ENCODE results near the gene BRDT. TPM values are rescaled to one million over a fixed set of nuclear protein-coding genes. Genes with fewer than 3 reads are reported as not detected.

Gene BRDT
- total and polyA plus RNA-seq, 2 of the 8 experiments (the other 6 are each of a cell fraction or from before 2014, with no cell fraction given) = 0.08 TPM; not detected in 1

DNA sequence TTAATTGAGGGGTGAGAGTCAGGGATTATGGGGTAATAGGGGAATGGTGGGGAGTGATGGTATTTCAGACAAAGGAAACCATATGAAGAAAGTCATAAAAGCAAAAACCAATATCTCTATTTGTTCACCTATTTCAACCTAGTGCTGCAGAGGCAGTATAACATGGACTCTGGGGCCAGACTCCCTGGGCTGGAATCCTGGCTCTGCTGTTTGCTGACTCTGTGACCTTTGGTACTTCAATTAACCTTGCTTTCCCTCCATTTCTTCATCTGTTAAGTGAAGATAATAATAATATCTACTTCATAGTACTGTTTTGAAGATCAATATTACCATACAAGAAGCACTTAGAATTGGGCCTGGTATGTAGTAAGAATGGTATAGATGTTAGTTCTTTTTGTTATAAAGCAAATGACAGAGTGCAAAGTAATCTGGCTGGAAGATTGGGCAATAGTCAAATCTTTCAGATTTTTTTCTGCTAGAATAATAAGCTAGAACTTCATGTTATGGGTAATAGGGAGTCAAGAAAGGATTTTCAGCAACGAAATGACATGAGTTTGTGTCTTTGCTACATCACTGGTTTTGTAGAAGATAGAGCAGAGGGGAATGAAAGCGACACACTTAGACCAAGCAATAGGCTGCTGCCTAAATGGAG lies 89.6 kb downstream of the BRDT start (continued):
- TF ChIP-seq RAD21 (IDR thresholded peaks at IDR 0.05 in 1 of 2, conservative IDR thresholded peaks at IDR 0.05 in 1 of 2; ENCODE audit: low read depth in 2 of 2, low read length in 2 of 2) = no peak
